T follicular helper cell (primary cell): ENCODE data around the gene PTH1R.

Experiments used
- DNase-seq: peaks from one replicate; pipeline ENCODE4 v3.0.0-alpha.2; 2020; ENCODE audit warnings: low read depth

PTH1R gene

DNA sequence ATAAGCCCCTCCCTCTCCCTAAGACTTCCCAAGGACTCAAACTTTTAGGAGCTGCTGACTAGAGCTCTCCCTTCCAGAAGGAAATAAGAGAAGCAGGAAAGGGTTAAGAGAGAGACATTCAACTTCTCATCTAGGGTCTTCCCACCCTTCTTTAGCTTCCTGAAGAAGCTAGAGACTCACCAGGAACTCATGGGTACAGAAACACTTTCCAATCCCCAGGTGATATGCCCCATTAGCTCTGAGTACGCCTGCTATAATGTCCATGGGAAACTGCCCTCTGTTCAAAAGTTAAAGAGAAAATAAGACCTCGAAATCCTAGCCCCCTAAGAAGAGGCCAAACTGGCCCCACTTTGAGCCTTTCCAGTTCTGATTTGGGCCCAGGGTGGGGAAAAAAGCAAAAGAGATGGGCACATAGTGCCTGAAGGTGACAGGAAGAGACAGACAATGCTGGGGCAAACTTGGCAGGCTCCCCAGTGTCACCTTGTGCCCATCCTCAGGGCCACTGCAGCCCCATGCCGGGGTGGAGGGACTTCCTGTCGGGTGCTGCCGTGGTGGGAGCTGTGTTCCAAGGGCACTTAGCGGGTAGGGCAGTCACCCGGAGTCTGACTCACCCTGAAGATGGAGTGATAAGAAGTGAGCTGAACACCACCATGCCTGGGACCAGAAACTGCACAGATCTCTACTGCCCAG, 69.5 kb downstream of the PTH1R start:
- peak; percentile 26 for DNase-seq

DNA sequence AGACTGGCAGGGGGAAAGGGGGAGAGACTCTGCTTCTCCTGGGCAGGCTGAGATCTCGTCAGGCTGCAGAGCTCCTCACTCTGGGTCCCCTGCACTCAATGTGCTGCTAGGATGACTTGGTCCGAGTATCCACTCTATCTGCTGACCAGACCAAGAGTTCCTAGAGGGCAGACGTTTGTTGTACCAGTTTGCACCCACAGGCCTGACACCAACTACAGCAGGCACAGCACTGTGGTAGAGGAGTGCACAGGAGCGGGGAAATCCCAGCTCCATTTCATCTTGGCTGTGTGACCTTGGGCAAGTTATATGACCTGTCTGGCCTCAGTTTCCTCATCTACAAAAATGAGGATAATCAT, 70.0 kb downstream of the PTH1R start:
- DNase-seq = no peak

DNA sequence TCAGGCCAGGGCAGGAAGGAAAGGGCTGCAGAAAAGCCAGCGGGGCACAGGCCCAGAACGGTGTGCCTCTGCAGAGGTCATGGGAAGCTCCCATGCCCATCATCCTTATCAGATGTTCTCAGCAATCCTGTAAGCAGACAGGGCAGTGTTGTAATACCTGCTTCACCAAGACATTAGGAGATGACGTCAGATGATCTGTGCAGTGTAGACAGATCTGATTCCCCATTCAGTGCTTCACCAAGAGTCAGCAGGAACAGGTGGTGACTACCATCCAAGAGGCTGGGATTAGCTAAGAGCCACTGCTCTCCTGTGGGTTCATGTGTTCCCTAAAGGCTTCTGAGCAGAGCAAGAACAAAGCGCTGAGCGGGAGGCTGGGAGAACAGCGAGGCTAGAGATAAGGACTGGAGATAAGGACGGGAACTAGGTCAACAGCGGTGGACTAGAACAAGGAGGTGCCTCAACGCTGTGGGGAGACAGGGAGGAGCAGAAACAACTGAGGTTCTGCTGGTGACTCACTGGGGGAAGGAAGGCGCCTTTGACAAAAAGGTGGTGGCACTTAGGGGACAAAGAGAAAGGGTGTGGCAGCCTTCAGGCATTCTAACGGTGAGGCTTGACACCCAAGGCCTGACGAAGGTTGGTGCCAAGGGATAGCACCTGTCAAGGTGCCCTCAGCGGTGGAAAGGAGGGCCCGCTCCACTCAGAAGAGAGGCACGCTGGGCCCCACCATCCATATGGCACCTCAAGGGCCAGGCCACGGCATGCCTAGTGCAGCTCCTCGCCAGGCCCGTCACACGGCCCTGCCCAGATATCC, 70.7 kb downstream of the PTH1R start:
- DNase-seq = peak; percentile 51

DNA sequence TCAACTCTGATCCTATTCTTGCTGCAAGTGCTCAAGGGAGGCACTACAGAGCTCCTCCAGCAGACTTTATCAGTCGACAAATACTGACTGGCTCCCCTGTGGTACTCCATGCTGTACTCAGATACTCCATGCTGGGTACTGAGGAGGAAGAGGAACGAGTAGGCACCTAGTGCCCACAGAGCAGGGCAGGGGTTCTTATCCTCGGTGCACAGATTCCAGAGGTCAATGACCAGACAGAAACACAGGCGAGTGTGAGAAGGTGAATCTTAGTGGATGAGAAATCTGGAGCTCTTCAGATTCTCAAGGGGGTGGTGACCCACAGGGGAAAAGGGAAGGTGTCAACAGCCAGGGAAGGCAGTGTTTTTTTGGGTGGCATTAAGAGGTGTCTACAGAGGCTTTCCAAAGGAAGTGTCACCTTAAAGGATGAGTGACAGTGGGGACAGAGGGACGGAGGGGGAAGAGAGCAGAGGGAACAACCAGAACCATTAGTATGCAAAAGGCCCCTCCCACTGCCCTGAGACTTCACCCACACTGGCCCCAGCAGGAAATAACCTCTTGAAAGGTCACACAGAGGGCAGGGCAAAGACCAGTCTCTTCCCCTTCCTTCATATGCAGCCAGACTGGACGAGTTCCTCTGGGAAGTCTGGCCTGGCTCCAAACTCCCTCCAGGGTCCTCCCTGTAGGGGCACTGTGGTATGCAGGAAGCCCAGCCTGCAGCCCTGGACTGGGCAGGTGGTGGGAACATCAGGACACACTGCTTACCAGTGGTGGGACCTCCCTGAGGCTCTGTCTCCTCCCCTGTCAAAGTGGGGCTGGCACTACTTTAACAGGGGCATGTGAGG, 71.5 kb downstream of the PTH1R start:
- DNase-seq = no peak

DNA sequence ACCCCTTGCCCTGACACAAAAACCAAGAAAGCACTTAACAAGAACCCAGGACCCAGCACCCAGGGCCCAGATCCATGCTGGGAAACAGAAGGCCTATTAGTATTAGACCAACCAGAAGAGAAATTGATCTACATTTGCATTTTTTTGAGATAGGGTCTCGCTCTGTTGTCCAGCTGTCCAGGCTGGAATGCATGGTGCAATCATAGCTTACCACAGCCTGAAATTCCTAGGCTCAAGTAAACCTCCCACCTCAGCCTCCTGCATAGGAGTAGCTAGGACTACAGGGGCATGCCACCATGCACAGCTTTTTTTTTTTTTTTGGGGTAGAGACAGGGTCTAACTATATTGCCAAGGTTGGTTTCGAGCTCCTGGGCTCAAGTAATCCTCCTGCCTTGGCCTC, 72.7 kb downstream of the PTH1R start:
- DNase-seq = no peak

DNA sequence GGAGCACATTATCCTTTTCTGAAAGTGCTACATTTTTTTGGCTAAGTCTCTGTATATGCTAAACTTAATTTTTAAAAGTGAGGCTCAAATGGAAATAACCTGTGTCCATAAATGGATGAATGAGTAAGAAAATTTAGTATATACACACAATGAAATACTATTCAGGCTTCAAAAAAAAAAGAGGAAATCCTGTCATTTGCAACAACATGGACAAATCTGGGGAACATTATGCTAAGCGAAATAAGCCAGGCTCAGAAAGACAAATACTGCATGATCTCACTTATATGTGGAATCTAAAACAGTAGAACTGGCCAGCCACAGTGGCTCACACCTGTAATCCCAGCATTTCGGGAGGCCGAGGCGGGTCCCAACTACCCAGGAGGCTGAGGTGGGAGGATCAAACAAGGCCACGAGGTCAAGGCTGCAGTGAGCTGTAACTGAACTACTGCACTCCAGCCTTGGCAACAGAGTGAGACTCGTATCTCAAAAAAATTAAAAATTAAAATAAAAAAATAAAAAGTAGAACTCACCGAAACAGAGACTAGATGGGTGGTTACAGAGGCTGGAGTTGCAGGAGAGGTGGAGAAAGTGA, 73.2 kb downstream of the PTH1R start:
- DNase-seq = no peak

DNA sequence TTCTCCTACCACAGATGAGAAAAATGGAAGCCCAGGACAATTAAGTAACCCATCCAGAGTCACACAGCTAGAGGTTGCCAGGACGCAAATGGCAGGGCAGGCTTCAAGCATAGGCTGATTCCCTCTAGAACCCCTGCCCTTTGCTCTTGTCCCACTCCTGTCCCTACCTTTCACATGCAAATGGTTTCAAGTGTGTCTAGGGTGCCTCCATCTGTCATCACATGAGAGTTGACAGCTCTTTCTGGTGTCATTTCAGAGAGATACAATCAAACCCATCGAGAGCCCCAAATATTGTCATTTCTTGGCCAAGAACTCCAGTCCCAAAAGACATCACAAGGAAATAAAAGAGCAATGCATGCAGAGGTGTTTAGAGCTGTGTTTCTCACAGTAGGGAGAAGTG, 75.3 kb downstream of the PTH1R start:
- no peak for DNase-seq
